BE2C (cell line): ENCODE data around the gene PPP2R5C.

Experiments used
- DNase-seq: peaks from one replicate; pipeline ENCODE4 v3.0.0-alpha.2; 2020
- H3K27me3 ChIP-seq: fragments of 250-450 bp; sonication (Bioruptor Pico); 2 replicates; pipeline ENCODE4 v1.5.1; 2020; ENCODE audit warnings: mild to moderate bottlenecking
- H3K36me3 ChIP-seq: fragments of 250-450 bp; sonication (Bioruptor Pico); 2 replicates; pipeline ENCODE4 v1.5.1; 2020; ENCODE audit warnings: mild to moderate bottlenecking
- H3K4me1 ChIP-seq: fragments of 250-450 bp; sonication (Bioruptor Pico); 2 replicates; pipeline ENCODE4 v1.5.1; 2020
- H3K4me3 ChIP-seq: 2 replicates; pipeline ENCODE4 v1.5.1; 2011; ENCODE audit warnings: low read depth, low read length
- H3K9me3 ChIP-seq: fragments of 250-450 bp; sonication (Bioruptor Pico); 2 replicates; pipeline ENCODE4 v1.5.1; 2020
- CTCF ChIP-seq: IDR thresholded peaks from 2 replicates; pipeline ENCODE4 v1.5.1; 2012; ENCODE audit warnings: mild to moderate bottlenecking, low read depth, low read length

Gene PPP2R5C

GRCh38 chr14:101770183-101770582 lies 8.7 kb downstream of the PPP2R5C start:
- no peak for DNase-seq
- Histone ChIP-seq H3K4me1 (peaks cover 16% of the 10 kb centered on the region), H3K4me3 (no peak overlapping the region), H3K27me3 (no peaks in the 10 kb centered on the region), H3K36me3 (no peaks in the 10 kb centered on the region), H3K9me3 (no peaks in the 10 kb centered on the region)
- no peak for TF ChIP-seq CTCF

GRCh38 chr14:101772770-101773169 lies 11.3 kb downstream of the PPP2R5C start:
- TF ChIP-seq CTCF, result no peak
- no peak for DNase-seq
- H3K36me3 ChIP-seq, result no peaks in the 10 kb centered on the region
- H3K4me1 ChIP-seq, result peaks cover 16% of the 10 kb centered on the region
- H3K9me3 ChIP-seq, result no peaks in the 10 kb centered on the region; the same call in 1 of the 2 replicates
- H3K4me3 ChIP-seq, result no peak overlapping the region
- H3K27me3 ChIP-seq, result no peaks in the 10 kb centered on the region

GRCh38 chr14:101773378-101773777 lies 11.9 kb downstream of the PPP2R5C start:
- no peak for DNase-seq
- TF ChIP-seq CTCF, result no peak
- Histone ChIP-seq H3K9me3 (no peaks in the 10 kb centered on the region; the same call in 1 of the 2 replicates), H3K27me3 (no peaks in the 10 kb centered on the region), H3K4me1 (peaks cover 16% of the 10 kb centered on the region), H3K36me3 (no peaks in the 10 kb centered on the region), H3K4me3 (no peak overlapping the region)

GRCh38 chr14:101774006-101774795 lies 12.7 kb downstream of the PPP2R5C start:
- no peaks in the 10 kb centered on the region; the same call in 1 of the 2 replicates for H3K9me3 ChIP-seq
- no peaks in the 10 kb centered on the region for H3K36me3 ChIP-seq
- no peaks in the 10 kb centered on the region for H3K27me3 ChIP-seq
- H3K4me3 ChIP-seq, result no peak overlapping the region
- peaks cover 16% of the 10 kb centered on the region for H3K4me1 ChIP-seq
- no peak for TF ChIP-seq CTCF
- DNase-seq, result peak; percentile 80

GRCh38 chr14:101774814-101775213 lies 13.3 kb downstream of the PPP2R5C start:
- peaks cover 16% of the 10 kb centered on the region for H3K4me1 ChIP-seq
- H3K27me3 ChIP-seq, result no peaks in the 10 kb centered on the region
- H3K9me3 ChIP-seq, result no peaks in the 10 kb centered on the region; the same call in 1 of the 2 replicates
- no peak for TF ChIP-seq CTCF
- no peak overlapping the region for H3K4me3 ChIP-seq
- DNase-seq, result no peak
- H3K36me3 ChIP-seq, result no peaks in the 10 kb centered on the region

GRCh38 chr14:101775826-101776225 lies 14.3 kb downstream of the PPP2R5C start:
- Histone ChIP-seq H3K4me1 (peaks cover 12% of the 10 kb centered on the region), H3K4me3 (no peak overlapping the region), H3K9me3 (no peaks in the 10 kb centered on the region; the same call in 1 of the 2 replicates), H3K27me3 (no peaks in the 10 kb centered on the region), H3K36me3 (no peaks in the 10 kb centered on the region)
- no peak for TF ChIP-seq CTCF
- no peak for DNase-seq
